ENCODE measurements around the gene MYO3B. TPM values are rescaled to one million over a fixed set of nuclear protein-coding genes. Genes with fewer than 3 reads are reported as not detected.

The MYO3B gene
- total RNA-seq, 2 donors from 2014 or later = 5.2 to 10.9 TPM

GRCh38 chr2:170350929-170351826, 173.2 kb downstream of the MYO3B start:
- Histone ChIP-seq H3K27me3 (ENCODE audit: control insufficient read depth, insufficient read depth, low read length, poor library complexity, severe bottlenecking) (no peaks in the 10 kb centered on the region), H3K27ac (ENCODE audit: low read depth, low read length) (no peak overlapping the region), H3K9ac (ENCODE audit: extremely low read depth, low read length, poor library complexity, severe bottlenecking) (no peak overlapping the region), H3K9me3 (ENCODE audit: control insufficient read depth, low read length) (no peaks in the 10 kb centered on the region), H3K36me3 (ENCODE audit: control insufficient read depth, insufficient read depth, low read length) (no peaks in the 10 kb centered on the region), H3K4me3 (ENCODE audit: low read length) (no peak overlapping the region), H3K4me1 (ENCODE audit: control insufficient read depth, insufficient read depth, low read length) (peaks cover 16% of the 10 kb centered on the region)
- Mint-ChIP-seq H3K27ac (no peak overlapping the region), H3K9me3 (no peaks in the 10 kb centered on the region), H3K4me3 (no peak overlapping the region), H3K36me3 (ENCODE audit: low read depth) (no peaks in the 10 kb centered on the region), H3K4me1 (peaks cover 36% of the 10 kb centered on the region), H3K27me3 (ENCODE audit: insufficient read depth) (no peaks in the 10 kb centered on the region)
- 81 to 92% methylated on average over 1 to 4 of the region's 4 CpGs for WGBS, 2 experiments (ENCODE audit: insufficient coverage in 1 of 2, insufficient read length in 1 of 2)
- no peak for DNase-seq
- TF ChIP-seq CTCF (conservative IDR thresholded peaks at IDR 0.05) = peak; percentile 58

GRCh38 chr2:170353723-170354122, 175.8 kb downstream of the MYO3B start:
- H3K9me3 Mint-ChIP-seq = no peaks in the 10 kb centered on the region
- H3K4me1 ChIP-seq (ENCODE audit: control insufficient read depth, insufficient read depth, low read length) = peaks cover 16% of the 10 kb centered on the region
- no peak overlapping the region for H3K4me3 Mint-ChIP-seq
- no peak for TF ChIP-seq CTCF (conservative IDR thresholded peaks at IDR 0.05)
- DNase-seq = no peak
- H3K27me3 ChIP-seq (ENCODE audit: control insufficient read depth, insufficient read depth, low read length, poor library complexity, severe bottlenecking) = no peaks in the 10 kb centered on the region
- no peaks in the 10 kb centered on the region for H3K36me3 Mint-ChIP-seq (ENCODE audit: low read depth)
- 92% methylated on average over 1 of the region's 2 CpGs; no CpG with 5 or more reads in 1 of the 2 experiments for WGBS, 2 experiments (ENCODE audit: insufficient coverage in 1 of 2, insufficient read length in 1 of 2)
- H3K9me3 ChIP-seq (ENCODE audit: control insufficient read depth, low read length) = no peaks in the 10 kb centered on the region
- no peak overlapping the region for H3K27ac ChIP-seq (ENCODE audit: low read depth, low read length)
- peaks cover 36% of the 10 kb centered on the region for H3K4me1 Mint-ChIP-seq
- no peaks in the 10 kb centered on the region for H3K36me3 ChIP-seq (ENCODE audit: control insufficient read depth, insufficient read depth, low read length)
- H3K9ac ChIP-seq (ENCODE audit: extremely low read depth, low read length, poor library complexity, severe bottlenecking) = no peak overlapping the region
- peak overlapping the region; percentile 12 for H3K4me3 ChIP-seq (ENCODE audit: low read length)
- no peaks in the 10 kb centered on the region for H3K27me3 Mint-ChIP-seq (ENCODE audit: insufficient read depth)
- no peak overlapping the region for H3K27ac Mint-ChIP-seq

GRCh38 chr2:170354388-170354787, 176.4 kb downstream of the MYO3B start:
- no peaks in the 10 kb centered on the region for H3K36me3 Mint-ChIP-seq (ENCODE audit: low read depth)
- no peaks in the 10 kb centered on the region for H3K27me3 ChIP-seq (ENCODE audit: control insufficient read depth, insufficient read depth, low read length, poor library complexity, severe bottlenecking)
- peak; percentile 67 for DNase-seq
- no peaks in the 10 kb centered on the region for H3K27me3 Mint-ChIP-seq (ENCODE audit: insufficient read depth)
- WGBS, 2 experiments (ENCODE audit: insufficient coverage in 1 of 2, insufficient read length in 1 of 2) = 2% methylated on average over 2 of the region's 2 CpGs; no CpG with 5 or more reads in 1 of the 2 experiments
- H3K9me3 ChIP-seq (ENCODE audit: control insufficient read depth, low read length) = no peaks in the 10 kb centered on the region
- H3K9ac ChIP-seq (ENCODE audit: extremely low read depth, low read length, poor library complexity, severe bottlenecking) = no peak overlapping the region
- no peaks in the 10 kb centered on the region for H3K9me3 Mint-ChIP-seq
- no peak overlapping the region for H3K27ac Mint-ChIP-seq
- peaks cover 41% of the 10 kb centered on the region for H3K4me1 Mint-ChIP-seq
- peaks cover 16% of the 10 kb centered on the region for H3K4me1 ChIP-seq (ENCODE audit: control insufficient read depth, insufficient read depth, low read length)
- peak overlapping the region; percentile 12 for H3K4me3 ChIP-seq (ENCODE audit: low read length)
- H3K27ac ChIP-seq (ENCODE audit: low read depth, low read length) = no peak overlapping the region
- no peak for TF ChIP-seq CTCF (conservative IDR thresholded peaks at IDR 0.05)
- H3K4me3 Mint-ChIP-seq = no peak overlapping the region
- no peaks in the 10 kb centered on the region for H3K36me3 ChIP-seq (ENCODE audit: control insufficient read depth, insufficient read depth, low read length)
